Measurements from ENCODE around the gene SLC19A2.

SLC19A2 gene

GRCh38 chr1:169461390-169462000 is 24.2 kb downstream of the SLC19A2 start:
- no peak overlapping the region for H3K27ac ChIP-seq (ENCODE audit: insufficient read depth, low read length, poor library complexity, severe bottlenecking)
- peaks cover 5% of the 10 kb centered on the region for H3K4me1 ChIP-seq (ENCODE audit: control insufficient read depth, insufficient read depth, low read length, poor library complexity, severe bottlenecking)
- no peaks in the 10 kb centered on the region for H3K9me3 ChIP-seq (ENCODE audit: control insufficient read depth, low read length)
- no peaks in the 10 kb centered on the region for H3K36me3 ChIP-seq (ENCODE audit: control insufficient read depth, insufficient read depth, low read length)
- H3K4me3 ChIP-seq (ENCODE audit: insufficient read depth, low read depth, low read length, poor library complexity, severe bottlenecking): no peak overlapping the region
- DNase-seq: no peak
- no peaks in the 10 kb centered on the region for H3K27me3 ChIP-seq (replicated peaks; ENCODE audit: control insufficient read depth, insufficient read depth, low read length, poor library complexity, severe bottlenecking)

- no peak overlapping the region for H3K27ac ChIP-seq (ENCODE audit: insufficient read depth, low read length, poor library complexity, severe bottlenecking)
- no peaks in the 10 kb centered on the region for H3K27me3 ChIP-seq (replicated peaks; ENCODE audit: control insufficient read depth, insufficient read depth, low read length, poor library complexity, severe bottlenecking)
- no peaks in the 10 kb centered on the region for H3K9me3 ChIP-seq (ENCODE audit: control insufficient read depth, low read length)
- H3K4me3 ChIP-seq (ENCODE audit: insufficient read depth, low read depth, low read length, poor library complexity, severe bottlenecking): peak overlapping the region; percentile 32
- no peak for DNase-seq
- H3K36me3 ChIP-seq (ENCODE audit: control insufficient read depth, insufficient read depth, low read length): no peaks in the 10 kb centered on the region
- H3K4me1 ChIP-seq (ENCODE audit: control insufficient read depth, insufficient read depth, low read length, poor library complexity, severe bottlenecking): peaks cover 5% of the 10 kb centered on the region
Observed at GRCh38 chr1:169460191-169460833, 25.4 kb downstream of the SLC19A2 start.

GRCh38 chr1:169457443-169457842 is 28.3 kb downstream of the SLC19A2 start:
- H3K4me1 ChIP-seq (ENCODE audit: control insufficient read depth, insufficient read depth, low read length, poor library complexity, severe bottlenecking): peaks cover 5% of the 10 kb centered on the region
- H3K27me3 ChIP-seq (replicated peaks; ENCODE audit: control insufficient read depth, insufficient read depth, low read length, poor library complexity, severe bottlenecking): no peaks in the 10 kb centered on the region
- no peaks in the 10 kb centered on the region for H3K9me3 ChIP-seq (ENCODE audit: control insufficient read depth, low read length)
- H3K27ac ChIP-seq (ENCODE audit: insufficient read depth, low read length, poor library complexity, severe bottlenecking): no peak overlapping the region
- H3K36me3 ChIP-seq (ENCODE audit: control insufficient read depth, insufficient read depth, low read length): no peaks in the 10 kb centered on the region
- no peak overlapping the region for H3K4me3 ChIP-seq (ENCODE audit: insufficient read depth, low read depth, low read length, poor library complexity, severe bottlenecking)
- no peak for DNase-seq

- H3K4me1 ChIP-seq (ENCODE audit: control insufficient read depth, insufficient read depth, low read length, poor library complexity, severe bottlenecking): peaks cover 5% of the 10 kb centered on the region
- no peaks in the 10 kb centered on the region for H3K9me3 ChIP-seq (ENCODE audit: control insufficient read depth, low read length)
- no peaks in the 10 kb centered on the region for H3K27me3 ChIP-seq (replicated peaks; ENCODE audit: control insufficient read depth, insufficient read depth, low read length, poor library complexity, severe bottlenecking)
- no peaks in the 10 kb centered on the region for H3K36me3 ChIP-seq (ENCODE audit: control insufficient read depth, insufficient read depth, low read length)
- no peak for DNase-seq
- no peak overlapping the region for H3K27ac ChIP-seq (ENCODE audit: insufficient read depth, low read length, poor library complexity, severe bottlenecking)
- H3K4me3 ChIP-seq (ENCODE audit: insufficient read depth, low read depth, low read length, poor library complexity, severe bottlenecking): no peak overlapping the region
Observed at GRCh38 chr1:169456029-169456428, 29.7 kb downstream of the SLC19A2 start.

- no peak for DNase-seq
- Histone ChIP-seq H3K36me3 (ENCODE audit: control insufficient read depth, insufficient read depth, low read length) (no peaks in the 10 kb centered on the region), H3K27ac (ENCODE audit: insufficient read depth, low read length, poor library complexity, severe bottlenecking) (no peak overlapping the region), H3K4me3 (ENCODE audit: insufficient read depth, low read depth, low read length, poor library complexity, severe bottlenecking) (no peak overlapping the region), H3K9me3 (ENCODE audit: control insufficient read depth, low read length) (no peaks in the 10 kb centered on the region), H3K27me3 (replicated peaks; ENCODE audit: control insufficient read depth, insufficient read depth, low read length, poor library complexity, severe bottlenecking) (no peaks in the 10 kb centered on the region), H3K4me1 (ENCODE audit: control insufficient read depth, insufficient read depth, low read length, poor library complexity, severe bottlenecking) (no peaks in the 10 kb centered on the region)
Observed at GRCh38 chr1:169452921-169453320, 32.8 kb downstream of the SLC19A2 start.

GRCh38 chr1:169451218-169451824 is 34.4 kb downstream of the SLC19A2 start:
- Histone ChIP-seq H3K27me3 (replicated peaks; ENCODE audit: control insufficient read depth, insufficient read depth, low read length, poor library complexity, severe bottlenecking) (no peaks in the 10 kb centered on the region), H3K4me3 (ENCODE audit: insufficient read depth, low read depth, low read length, poor library complexity, severe bottlenecking) (no peak overlapping the region), H3K4me1 (ENCODE audit: control insufficient read depth, insufficient read depth, low read length, poor library complexity, severe bottlenecking) (no peaks in the 10 kb centered on the region), H3K9me3 (ENCODE audit: control insufficient read depth, low read length) (no peaks in the 10 kb centered on the region), H3K36me3 (ENCODE audit: control insufficient read depth, insufficient read depth, low read length) (no peaks in the 10 kb centered on the region), H3K27ac (ENCODE audit: insufficient read depth, low read length, poor library complexity, severe bottlenecking) (no peak overlapping the region)
- no peak for DNase-seq

- Histone ChIP-seq H3K4me1 (ENCODE audit: control insufficient read depth, insufficient read depth, low read length, poor library complexity, severe bottlenecking) (no peaks in the 10 kb centered on the region), H3K36me3 (ENCODE audit: control insufficient read depth, insufficient read depth, low read length) (no peaks in the 10 kb centered on the region), H3K4me3 (ENCODE audit: insufficient read depth, low read depth, low read length, poor library complexity, severe bottlenecking) (no peak overlapping the region), H3K9me3 (ENCODE audit: control insufficient read depth, low read length) (no peaks in the 10 kb centered on the region), H3K27me3 (replicated peaks; ENCODE audit: control insufficient read depth, insufficient read depth, low read length, poor library complexity, severe bottlenecking) (no peaks in the 10 kb centered on the region), H3K27ac (ENCODE audit: insufficient read depth, low read length, poor library complexity, severe bottlenecking) (no peak overlapping the region)
- no peak for DNase-seq
Observed at GRCh38 chr1:169443923-169444322, 41.8 kb downstream of the SLC19A2 start.

- H3K4me1 ChIP-seq (ENCODE audit: control insufficient read depth, insufficient read depth, low read length, poor library complexity, severe bottlenecking): peaks cover 4% of the 10 kb centered on the region
- no peak for DNase-seq
- peaks cover 4% of the 10 kb centered on the region for H3K27me3 ChIP-seq (replicated peaks; ENCODE audit: control insufficient read depth, insufficient read depth, low read length, poor library complexity, severe bottlenecking)
- H3K36me3 ChIP-seq (ENCODE audit: control insufficient read depth, insufficient read depth, low read length): no peaks in the 10 kb centered on the region
- no peaks in the 10 kb centered on the region for H3K9me3 ChIP-seq (ENCODE audit: control insufficient read depth, low read length)
- no peak within 1 kb of the TSS for H3K27ac ChIP-seq (ENCODE audit: insufficient read depth, low read length, poor library complexity, severe bottlenecking)
- peak within 1 kb of the TSS; percentile 43 for H3K4me3 ChIP-seq (ENCODE audit: insufficient read depth, low read depth, low read length, poor library complexity, severe bottlenecking)
Observed at GRCh38 chr1:169427081-169427641, 58.6 kb downstream of the SLC19A2 start, which contains the start of gene CCDC181. TSS of gene CCDC181 (minus strand) at chr1:169427474. CDS start at chr1:169424927, 2,547 bp downstream.

GRCh38 chr1:169426174-169426705 is 59.5 kb downstream of the SLC19A2 start:
- H3K9me3 ChIP-seq (ENCODE audit: control insufficient read depth, low read length): no peaks in the 10 kb centered on the region
- no peaks in the 10 kb centered on the region for H3K36me3 ChIP-seq (ENCODE audit: control insufficient read depth, insufficient read depth, low read length)
- no peak overlapping the region for H3K27ac ChIP-seq (ENCODE audit: insufficient read depth, low read length, poor library complexity, severe bottlenecking)
- H3K27me3 ChIP-seq (replicated peaks; ENCODE audit: control insufficient read depth, insufficient read depth, low read length, poor library complexity, severe bottlenecking): peaks cover 8% of the 10 kb centered on the region
- H3K4me1 ChIP-seq (ENCODE audit: control insufficient read depth, insufficient read depth, low read length, poor library complexity, severe bottlenecking): peaks cover 4% of the 10 kb centered on the region
- no peak overlapping the region for H3K4me3 ChIP-seq (ENCODE audit: insufficient read depth, low read depth, low read length, poor library complexity, severe bottlenecking)
- DNase-seq: no peak

GRCh38 chr1:169421309-169421708 is 64.4 kb downstream of the SLC19A2 start:
- Histone ChIP-seq H3K4me1 (ENCODE audit: control insufficient read depth, insufficient read depth, low read length, poor library complexity, severe bottlenecking) (no peaks in the 10 kb centered on the region), H3K27me3 (replicated peaks; ENCODE audit: control insufficient read depth, insufficient read depth, low read length, poor library complexity, severe bottlenecking) (peaks cover 8% of the 10 kb centered on the region), H3K4me3 (ENCODE audit: insufficient read depth, low read depth, low read length, poor library complexity, severe bottlenecking) (no peak overlapping the region), H3K9me3 (ENCODE audit: control insufficient read depth, low read length) (no peaks in the 10 kb centered on the region), H3K27ac (ENCODE audit: insufficient read depth, low read length, poor library complexity, severe bottlenecking) (no peak overlapping the region), H3K36me3 (ENCODE audit: control insufficient read depth, insufficient read depth, low read length) (no peaks in the 10 kb centered on the region)
- no peak for DNase-seq

Measured in effector memory CD4-positive, alpha-beta T cell (primary cell).